Endothelial cell (in vitro differentiated cells): ENCODE results near the gene ERC2. TPM values are rescaled to one million over a fixed set of nuclear protein-coding genes. Genes with fewer than 3 reads are reported as not detected.

Experiments used
- DNase-seq: peaks from one replicate; pipeline ENCODE4 v3.0.0; 2021; ENCODE audit warnings: low spot score
- H3K27ac Mint-ChIP-seq: one replicate; pipeline ENCODE4 v1.8.0; 2021; ENCODE audit warnings: mixed read lengths, inconsistent platforms; ENCODE audit not compliant: unreplicated experiment
- H3K27me3 Mint-ChIP-seq: one replicate; pipeline ENCODE4 v1.8.0; 2021; ENCODE audit warnings: mild to moderate bottlenecking, moderate library complexity, mixed read lengths, inconsistent platforms; ENCODE audit not compliant: unreplicated experiment
- H3K36me3 Mint-ChIP-seq: one replicate; pipeline ENCODE4 v1.8.0; 2021; ENCODE audit warnings: mild to moderate bottlenecking, low read depth, mixed read lengths, inconsistent platforms; ENCODE audit not compliant: unreplicated experiment
- H3K4me1 Mint-ChIP-seq: one replicate; pipeline ENCODE4 v1.8.0; 2021; ENCODE audit warnings: mild to moderate bottlenecking, mixed read lengths, inconsistent platforms; ENCODE audit not compliant: unreplicated experiment
- H3K4me3 Mint-ChIP-seq: one replicate; pipeline ENCODE4 v1.8.0; 2021; ENCODE audit warnings: mild to moderate bottlenecking, mixed read lengths, inconsistent platforms; ENCODE audit not compliant: unreplicated experiment
- H3K9me3 Mint-ChIP-seq: one replicate; pipeline ENCODE4 v1.8.0; 2021; ENCODE audit warnings: mixed read lengths, inconsistent platforms; ENCODE audit not compliant: unreplicated experiment
- total RNA-seq: library from RNA; stranded (reverse); fragmentation: NEBNext Ultra II Directional; extraction: Animal tissue kit (Norgen Biotek cat#: 25700); gene quantifications from one replicate; pipeline ENCODE4 v1.2.1, GENCODE V29; 2021; ENCODE audit not compliant: unreplicated experiment
- TF ChIP-seq, protein P1 (sequence below): fragments of 200-600 bp; sonication (generic); IDR thresholded peaks from one replicate; pipeline ENCODE4 v1.5.0; 2021; ENCODE audit warnings: antibody characterized with exemption; ENCODE audit not compliant: unreplicated experiment

Gene ERC2
- total RNA-seq, 1 donor from 2014 or later = 20.5 TPM

DNA sequence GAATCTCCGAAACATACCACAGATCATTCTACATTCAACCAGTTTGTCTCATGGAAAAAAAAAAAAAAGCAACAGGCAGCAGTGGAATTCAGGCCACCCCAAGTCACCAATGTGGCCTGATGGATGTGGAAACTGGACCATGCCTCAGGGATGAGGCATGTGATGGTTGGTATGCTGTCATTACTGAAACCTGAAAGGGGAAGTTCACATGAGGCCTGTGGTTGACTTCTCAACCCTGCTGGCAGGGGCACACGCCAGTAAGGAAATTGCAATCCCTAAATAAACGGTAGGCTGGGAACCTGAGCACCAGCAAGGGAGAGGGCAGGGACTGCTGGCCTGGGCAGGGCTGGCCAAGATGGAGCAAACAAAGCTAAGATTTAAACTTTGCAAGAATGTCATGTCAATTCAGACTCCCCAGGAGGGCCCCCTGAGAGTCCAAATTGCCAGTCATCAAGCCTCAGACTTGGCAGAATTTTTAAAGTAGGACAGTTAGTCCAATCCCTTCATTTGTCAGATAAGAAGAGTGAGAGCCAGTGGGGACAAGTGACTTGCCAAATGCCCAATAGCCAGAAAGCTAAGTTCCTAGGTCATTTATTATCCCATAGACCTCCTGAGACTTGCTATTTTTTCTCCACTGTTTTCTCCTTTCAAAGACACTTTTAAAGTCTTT, 310.4 kb downstream of the ERC2 start:
- Mint-ChIP-seq H3K27ac (no peak overlapping the region), H3K4me1 (peaks cover 9% of the 10 kb centered on the region), H3K36me3 (peaks cover 5% of the 10 kb centered on the region), H3K9me3 (no peaks in the 10 kb centered on the region), H3K4me3 (no peak overlapping the region), H3K27me3 (no peaks in the 10 kb centered on the region)
- no peak for DNase-seq
- TF ChIP-seq, protein P1, sequence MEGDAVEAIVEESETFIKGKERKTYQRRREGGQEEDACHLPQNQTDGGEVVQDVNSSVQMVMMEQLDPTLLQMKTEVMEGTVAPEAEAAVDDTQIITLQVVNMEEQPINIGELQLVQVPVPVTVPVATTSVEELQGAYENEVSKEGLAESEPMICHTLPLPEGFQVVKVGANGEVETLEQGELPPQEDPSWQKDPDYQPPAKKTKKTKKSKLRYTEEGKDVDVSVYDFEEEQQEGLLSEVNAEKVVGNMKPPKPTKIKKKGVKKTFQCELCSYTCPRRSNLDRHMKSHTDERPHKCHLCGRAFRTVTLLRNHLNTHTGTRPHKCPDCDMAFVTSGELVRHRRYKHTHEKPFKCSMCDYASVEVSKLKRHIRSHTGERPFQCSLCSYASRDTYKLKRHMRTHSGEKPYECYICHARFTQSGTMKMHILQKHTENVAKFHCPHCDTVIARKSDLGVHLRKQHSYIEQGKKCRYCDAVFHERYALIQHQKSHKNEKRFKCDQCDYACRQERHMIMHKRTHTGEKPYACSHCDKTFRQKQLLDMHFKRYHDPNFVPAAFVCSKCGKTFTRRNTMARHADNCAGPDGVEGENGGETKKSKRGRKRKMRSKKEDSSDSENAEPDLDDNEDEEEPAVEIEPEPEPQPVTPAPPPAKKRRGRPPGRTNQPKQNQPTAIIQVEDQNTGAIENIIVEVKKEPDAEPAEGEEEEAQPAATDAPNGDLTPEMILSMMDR = no peak

DNA sequence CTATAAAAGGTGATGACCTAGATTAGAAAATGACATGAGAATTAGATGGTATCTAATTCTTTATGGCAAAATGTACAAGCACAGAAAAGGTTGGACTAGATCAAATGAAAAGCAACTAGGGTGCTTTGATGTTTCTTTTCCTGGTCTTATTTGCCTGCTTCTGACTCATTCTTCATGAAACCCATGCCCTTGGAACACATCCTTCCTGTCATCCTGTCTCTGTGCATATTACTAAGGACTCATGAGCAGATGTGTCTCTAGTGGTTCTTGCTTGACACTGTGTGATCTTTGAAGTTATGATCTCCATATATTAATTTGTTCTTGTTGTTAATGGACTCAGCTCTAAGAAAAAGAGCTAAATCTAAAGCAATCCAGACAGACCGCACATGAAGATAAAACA, 314.0 kb downstream of the ERC2 start:
- no peaks in the 10 kb centered on the region for H3K9me3 Mint-ChIP-seq
- H3K27ac Mint-ChIP-seq = no peak overlapping the region

DNA sequence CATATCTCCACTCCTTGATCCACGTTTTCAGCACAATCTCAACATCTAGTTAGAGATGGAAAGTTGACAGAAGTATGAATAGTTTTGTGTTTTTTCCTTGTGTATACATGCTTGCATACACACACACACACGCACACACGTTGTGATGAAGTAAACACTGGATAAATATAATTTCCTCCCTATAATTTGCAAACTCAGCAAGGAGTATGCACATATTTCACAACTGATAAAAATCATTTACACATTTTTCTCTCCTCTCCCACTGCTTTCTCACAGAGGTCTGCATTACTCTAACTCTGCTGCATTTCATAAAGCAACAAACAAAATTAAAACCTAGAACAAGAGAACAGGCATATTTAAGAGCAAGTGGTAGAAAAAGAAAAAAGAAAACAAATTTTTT, 320.9 kb downstream of the ERC2 start:
- H3K4me1 Mint-ChIP-seq = no peaks in the 10 kb centered on the region
- no peak overlapping the region for H3K4me3 Mint-ChIP-seq
- no peak overlapping the region for H3K27ac Mint-ChIP-seq
- no peaks in the 10 kb centered on the region for H3K27me3 Mint-ChIP-seq
- no peaks in the 10 kb centered on the region for H3K36me3 Mint-ChIP-seq
- TF ChIP-seq, protein P1 = no peak
- DNase-seq = no peak
- no peaks in the 10 kb centered on the region for H3K9me3 Mint-ChIP-seq

More for the DNA sequence above, 314.0 kb downstream of the ERC2 start:
- TF ChIP-seq, protein P1 = no peak
- DNase-seq = no peak
- no peaks in the 10 kb centered on the region for H3K27me3 Mint-ChIP-seq
- H3K4me1 Mint-ChIP-seq = peaks cover 9% of the 10 kb centered on the region
- no peak overlapping the region for H3K4me3 Mint-ChIP-seq
- no peaks in the 10 kb centered on the region for H3K36me3 Mint-ChIP-seq

DNA sequence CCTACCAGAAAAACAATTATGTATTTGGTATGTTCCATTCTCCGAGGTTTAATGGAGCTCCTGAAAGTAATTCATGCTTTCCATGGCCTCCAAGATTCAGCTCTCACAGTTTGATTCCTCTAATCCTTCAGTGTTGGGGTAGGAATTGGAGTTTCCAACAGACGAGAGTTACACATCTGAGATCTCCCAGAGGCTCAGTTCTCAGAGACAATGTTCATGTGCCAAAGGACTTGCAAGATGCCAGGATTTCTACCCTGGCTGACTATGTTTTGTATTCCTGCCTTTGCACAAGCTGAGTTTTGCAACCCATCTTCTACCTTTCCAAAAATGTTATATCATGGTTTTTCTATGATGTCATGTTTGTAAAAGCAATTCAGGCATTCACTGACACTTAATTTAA, 322.9 kb downstream of the ERC2 start:
- Mint-ChIP-seq H3K9me3 (no peaks in the 10 kb centered on the region), H3K27ac (no peak overlapping the region), H3K4me3 (no peak overlapping the region), H3K36me3 (no peaks in the 10 kb centered on the region), H3K4me1 (no peaks in the 10 kb centered on the region), H3K27me3 (no peaks in the 10 kb centered on the region)
- no peak for DNase-seq
- TF ChIP-seq, protein P1 = no peak

DNA sequence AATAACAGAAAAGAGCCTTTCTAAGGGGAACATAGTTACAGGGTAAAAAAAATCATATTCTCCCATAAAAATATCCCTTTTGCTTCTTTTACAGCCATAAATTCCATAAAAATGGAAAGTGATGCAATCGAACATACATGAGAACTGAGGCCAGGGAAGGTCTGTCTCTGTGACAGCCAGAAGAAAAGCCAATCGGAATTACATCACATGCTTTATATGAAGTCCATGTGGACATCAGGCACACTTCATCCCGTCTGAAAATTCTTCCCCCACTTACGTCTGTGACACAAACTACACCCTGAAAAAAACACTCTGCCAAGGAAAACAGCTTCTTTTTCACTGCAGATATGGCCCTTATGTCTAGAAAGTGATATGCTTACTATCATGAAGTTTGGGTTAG, 323.5 kb downstream of the ERC2 start:
- no peak for DNase-seq
- TF ChIP-seq, protein P1 = no peak
- Mint-ChIP-seq H3K36me3 (no peaks in the 10 kb centered on the region), H3K9me3 (no peaks in the 10 kb centered on the region), H3K4me1 (no peaks in the 10 kb centered on the region), H3K4me3 (no peak overlapping the region), H3K27ac (no peak overlapping the region), H3K27me3 (no peaks in the 10 kb centered on the region)
